SK-N-SH treated with all-trans-retinoic acid at 6 μM for 48 hours (cell line): Measurements from ENCODE around the gene MFRP.

ENCODE experiments used
- BACH2 ChIP-seq: fragments of 250-450 bp; sonication (Bioruptor Pico); IDR thresholded peaks from 2 replicates; pipeline ENCODE4 v1.9.0; 2021; ENCODE audit warnings: mild to moderate bottlenecking, borderline replicate concordance
- CREB5 ChIP-seq: fragments of 250-450 bp; sonication (Bioruptor Pico); IDR thresholded peaks from 2 replicates; pipeline ENCODE4 v1.5.1; 2020; ENCODE audit warnings: low read depth, mild to moderate bottlenecking, moderate library complexity
- CSDC2 ChIP-seq: fragments of 250-450 bp; sonication (Bioruptor Pico); IDR thresholded peaks from 2 replicates; pipeline ENCODE4 v1.5.0; 2020; ENCODE audit warnings: mild to moderate bottlenecking, moderate library complexity
- CSRNP3 ChIP-seq: fragments of 250-450 bp; sonication (Bioruptor Pico); IDR thresholded peaks from 2 replicates; pipeline ENCODE4 v1.5.1; 2021; ENCODE audit warnings: mild to moderate bottlenecking, moderate library complexity
- GLIS3 ChIP-seq: fragments of 250-450 bp; sonication (Bioruptor Pico); IDR thresholded peaks from 2 replicates; pipeline ENCODE4 v1.5.0; 2020; ENCODE audit warnings: mild to moderate bottlenecking, moderate library complexity
- PATZ1 ChIP-seq: fragments of 250-450 bp; sonication (Bioruptor Pico); IDR thresholded peaks from 2 replicates; pipeline ENCODE4 v1.8.0; 2020; ENCODE audit warnings: mild to moderate bottlenecking, moderate library complexity, borderline replicate concordance
- POU6F1 ChIP-seq: fragments of 250-450 bp; sonication (Bioruptor Pico); IDR thresholded peaks from 2 replicates; pipeline ENCODE4 v1.8.0; 2021; ENCODE audit warnings: low read depth, mild to moderate bottlenecking, moderate library complexity, borderline replicate concordance
- PPARA ChIP-seq: fragments of 250-450 bp; sonication (Bioruptor Pico); IDR thresholded peaks from 2 replicates; pipeline ENCODE4 v1.5.0; 2020; ENCODE audit warnings: mild to moderate bottlenecking, borderline replicate concordance
- TOX ChIP-seq: fragments of 250-450 bp; sonication (Bioruptor Pico); IDR thresholded peaks from 2 replicates; pipeline ENCODE4 v1.8.0; 2021; ENCODE audit warnings: mild to moderate bottlenecking, moderate library complexity, borderline replicate concordance
- ZNF8 ChIP-seq: fragments of 450-650 bp; formaldehyde crosslinking; IDR thresholded peaks from 2 replicates; pipeline ENCODE4 v1.5.0; 2020; ENCODE audit warnings: mild to moderate bottlenecking, moderate library complexity

- TF ChIP-seq CSDC2 (CRISPR knock-in tag) (no peak), CREB5 (CRISPR knock-in tag) (no peak), TOX (CRISPR knock-in tag) (no peak), ZNF8 (CRISPR knock-in tag) (no peak), BACH2 (no peak), CSRNP3 (CRISPR knock-in tag) (no peak), GLIS3 (CRISPR knock-in tag) (no peak), PPARA (CRISPR knock-in tag) (no peak), POU6F1 (CRISPR knock-in tag) (no peak), PATZ1 (CRISPR knock-in tag) (no peak)
These were observed 13.1 kb upstream of the MFRP start for GRCh38 chr11:119359365-119360214.
